H1 (cell line): ENCODE results near the gene DOP1B.

Experiments
- JUND ChIP-seq: IDR thresholded peaks from 2 replicates; pipeline ENCODE4 v1.6.1; 2011; ENCODE audit warnings: mild to moderate bottlenecking, improper control_type of control experiment, low read length
- SP1 ChIP-seq: IDR thresholded peaks from 2 replicates; pipeline ENCODE4 v1.6.1; 2011; ENCODE audit warnings: low read depth, low read length
- TF ChIP-seq, protein P1 (sequence below), 3 experiments: IDR thresholded peaks; 1 replicate in 2 of 3; 2 replicates in 1 of 3; pipeline versions ENCODE4 v1.5.1 to v1.6.1; 2011; ENCODE audit warnings: low read length in 3 of 3, mild to moderate bottlenecking in 3 of 3, inconsistent platforms in 2 of 3, low read depth in 1 of 3, moderate library complexity in 1 of 3; ENCODE audit not compliant: insufficient read depth in 1 of 3; ENCODE audit errors: control extremely low read depth in 1 of 3

DNA sequence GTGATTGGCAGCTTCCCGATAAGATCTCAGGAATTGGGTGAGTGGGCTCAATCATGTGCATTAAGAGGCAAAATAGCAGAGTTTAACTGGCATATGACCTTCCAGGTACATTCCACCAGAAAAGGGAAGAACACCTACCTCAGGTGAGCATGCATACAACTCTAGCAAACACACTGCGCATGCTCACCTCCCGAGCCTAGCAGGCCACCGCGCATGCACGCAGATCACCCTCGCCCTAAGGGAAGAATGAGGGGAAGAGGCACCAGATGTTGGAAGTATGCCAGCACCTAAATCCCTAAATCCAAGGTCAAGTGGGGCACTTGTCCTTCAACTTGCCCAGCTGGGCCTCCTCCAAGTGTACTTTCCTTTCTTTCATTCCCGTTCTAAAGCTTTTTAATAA, 45.4 kb upstream of the DOP1B start:
- TF ChIP-seq SP1 (no peak), JUND (no peak)
- TF ChIP-seq, protein P1, sequence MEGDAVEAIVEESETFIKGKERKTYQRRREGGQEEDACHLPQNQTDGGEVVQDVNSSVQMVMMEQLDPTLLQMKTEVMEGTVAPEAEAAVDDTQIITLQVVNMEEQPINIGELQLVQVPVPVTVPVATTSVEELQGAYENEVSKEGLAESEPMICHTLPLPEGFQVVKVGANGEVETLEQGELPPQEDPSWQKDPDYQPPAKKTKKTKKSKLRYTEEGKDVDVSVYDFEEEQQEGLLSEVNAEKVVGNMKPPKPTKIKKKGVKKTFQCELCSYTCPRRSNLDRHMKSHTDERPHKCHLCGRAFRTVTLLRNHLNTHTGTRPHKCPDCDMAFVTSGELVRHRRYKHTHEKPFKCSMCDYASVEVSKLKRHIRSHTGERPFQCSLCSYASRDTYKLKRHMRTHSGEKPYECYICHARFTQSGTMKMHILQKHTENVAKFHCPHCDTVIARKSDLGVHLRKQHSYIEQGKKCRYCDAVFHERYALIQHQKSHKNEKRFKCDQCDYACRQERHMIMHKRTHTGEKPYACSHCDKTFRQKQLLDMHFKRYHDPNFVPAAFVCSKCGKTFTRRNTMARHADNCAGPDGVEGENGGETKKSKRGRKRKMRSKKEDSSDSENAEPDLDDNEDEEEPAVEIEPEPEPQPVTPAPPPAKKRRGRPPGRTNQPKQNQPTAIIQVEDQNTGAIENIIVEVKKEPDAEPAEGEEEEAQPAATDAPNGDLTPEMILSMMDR (IDR thresholded peaks at IDR 0.05; ENCODE audit: control extremely low read depth in 1 of 3, insufficient read depth in 1 of 3, low read depth in 1 of 3, low read length in 3 of 3) = no peak
